Activated T-cell treated with anti-CD3 and anti-CD28 coated beads, Interleukin-2, amount 50 U/mL, for 24 hours (primary cell): Measurements from ENCODE around the gene GNG8.

Experiments
- DNase-seq: peaks from one replicate; pipeline ENCODE4 v3.0.0-alpha.2; 2020
- H3K27ac Mint-ChIP-seq: 2 replicates; pipeline ENCODE4 v1.8.0; 2020; ENCODE audit warnings: mild to moderate bottlenecking, mixed read lengths
- H3K27me3 Mint-ChIP-seq: 2 replicates; pipeline ENCODE4 v1.8.0; 2020; ENCODE audit warnings: mixed read lengths
- H3K36me3 Mint-ChIP-seq: 2 replicates; pipeline ENCODE4 v1.8.0; 2020; ENCODE audit warnings: low read depth, mixed read lengths
- H3K4me1 Mint-ChIP-seq: 2 replicates; pipeline ENCODE4 v1.8.0; 2020; ENCODE audit warnings: low read depth, mixed read lengths
- H3K4me3 Mint-ChIP-seq: 2 replicates; pipeline ENCODE4 v1.8.0; 2020; ENCODE audit warnings: mild to moderate bottlenecking, moderate library complexity, mixed read lengths
- H3K9me3 Mint-ChIP-seq: 2 replicates; pipeline ENCODE4 v1.8.0; 2020; ENCODE audit warnings: mixed read lengths

GNG8 gene

DNA sequence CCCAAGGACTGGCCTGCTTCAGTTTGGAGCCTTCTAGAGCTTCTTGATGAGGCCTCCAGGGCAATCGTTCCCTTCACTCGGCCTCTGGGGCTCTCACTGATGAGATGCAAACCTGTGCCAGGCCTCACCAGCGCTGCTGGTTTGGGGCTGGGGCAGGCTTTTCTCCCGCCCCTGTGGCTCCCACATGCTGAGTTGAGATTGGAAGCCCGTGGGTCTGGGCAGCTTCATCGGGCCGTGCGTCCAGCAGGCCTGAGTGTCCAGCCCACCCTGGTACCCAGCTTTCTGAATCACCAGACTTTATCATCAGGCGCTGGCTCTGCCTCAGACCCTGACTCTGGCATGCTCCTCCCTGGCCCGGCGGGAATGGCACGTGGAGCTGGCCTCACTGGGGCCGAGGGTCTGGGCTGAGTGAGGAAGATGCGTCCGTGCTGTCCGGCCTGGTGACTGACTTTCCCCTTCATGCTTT, 30.6 kb downstream of the GNG8 start:
- Mint-ChIP-seq H3K27ac (peak overlapping the region; percentile 61), H3K4me3 (no peak overlapping the region), H3K4me1 (peaks cover 50% of the 10 kb centered on the region), H3K36me3 (peaks cover 85% of the 10 kb centered on the region), H3K27me3 (no peaks in the 10 kb centered on the region), H3K9me3 (no peaks in the 10 kb centered on the region)
- no peak for DNase-seq

DNA sequence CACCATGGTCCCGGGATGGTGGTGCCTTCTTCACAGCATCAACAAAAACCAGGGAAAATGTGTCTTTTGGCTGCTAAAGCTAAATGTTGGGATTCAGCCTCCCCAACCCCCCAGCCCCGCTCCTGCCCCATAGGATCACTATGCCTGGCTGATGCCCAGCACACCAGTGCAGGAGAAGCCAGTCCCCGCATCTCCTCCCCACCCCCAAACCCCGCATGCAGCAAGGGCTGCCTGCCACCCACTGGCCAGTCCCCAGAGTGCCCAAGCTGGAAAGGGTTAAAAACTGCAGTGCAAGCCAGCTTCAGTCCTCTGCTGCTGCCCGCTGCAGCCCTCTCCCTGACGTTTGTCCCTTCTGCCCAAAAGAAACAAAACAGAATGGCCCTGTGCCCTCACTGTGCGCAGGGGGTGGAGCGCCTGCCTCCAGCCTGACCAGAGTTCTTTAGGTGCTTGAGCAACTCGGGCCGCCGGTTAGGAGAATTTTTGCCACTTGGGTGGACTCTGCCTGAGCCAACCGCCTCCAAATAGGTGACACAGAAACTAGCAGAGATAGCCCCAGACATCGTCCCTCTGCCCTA, 31.1 kb downstream of the GNG8 start:
- Mint-ChIP-seq H3K27me3 (no peaks in the 10 kb centered on the region), H3K4me1 (peaks cover 51% of the 10 kb centered on the region), H3K9me3 (no peaks in the 10 kb centered on the region), H3K36me3 (peaks cover 81% of the 10 kb centered on the region), H3K27ac (peak overlapping the region; percentile 37), H3K4me3 (no peak overlapping the region)
- peak; percentile 30 for DNase-seq

DNA sequence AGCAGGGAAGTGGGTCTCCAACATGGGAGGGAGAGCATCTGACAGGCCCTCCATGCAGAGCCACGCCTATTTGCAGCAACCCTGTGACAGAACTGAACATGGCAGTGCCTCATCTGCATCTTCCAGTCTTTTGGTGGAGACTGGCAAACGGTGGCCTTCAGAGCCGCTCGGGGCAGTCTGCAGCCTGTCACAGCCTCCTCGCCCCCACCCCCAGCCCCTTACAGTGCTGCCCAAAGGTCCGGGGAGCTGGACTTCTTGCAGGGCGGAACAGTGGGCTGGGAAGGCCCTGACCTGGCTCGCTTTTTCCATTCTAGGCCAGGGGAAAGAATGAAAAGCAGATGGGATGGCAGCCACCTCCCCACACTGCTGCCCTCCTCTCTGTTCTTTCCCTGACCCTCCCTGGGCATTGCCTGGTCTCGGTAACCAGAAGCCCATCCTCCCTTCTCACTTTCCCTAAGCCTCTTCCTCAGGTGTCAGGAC, 32.2 kb downstream of the GNG8 start:
- Mint-ChIP-seq H3K27ac (peak overlapping the region; percentile 100), H3K4me3 (peak overlapping the region; percentile 98), H3K9me3 (no peaks in the 10 kb centered on the region), H3K27me3 (no peaks in the 10 kb centered on the region), H3K36me3 (peaks cover 71% of the 10 kb centered on the region), H3K4me1 (peaks cover 45% of the 10 kb centered on the region)
- peak; percentile 31 for DNase-seq

DNA sequence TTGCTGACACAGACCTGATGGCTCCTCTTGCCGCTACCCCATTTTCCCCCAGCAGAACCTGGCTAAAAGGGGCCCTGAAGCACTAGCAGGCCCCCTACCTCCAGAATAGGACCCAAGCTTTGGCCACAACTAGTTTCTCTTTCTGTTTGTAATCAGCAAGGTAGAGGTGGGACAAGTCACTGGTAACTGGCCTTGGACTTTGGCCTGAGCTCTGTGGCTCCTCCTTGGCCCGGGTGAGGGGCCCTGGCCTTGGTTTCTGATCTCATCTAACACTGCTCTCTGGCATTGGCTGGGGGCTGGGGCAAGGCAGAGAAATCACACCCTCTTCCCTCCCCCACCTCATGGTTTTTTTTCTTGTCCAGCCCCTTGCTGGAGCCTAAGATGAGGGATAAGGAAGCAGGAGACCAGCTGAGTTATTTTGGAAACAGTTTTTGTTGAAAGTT, 32.8 kb downstream of the GNG8 start:
- H3K27me3 Mint-ChIP-seq, result no peaks in the 10 kb centered on the region
- peak overlapping the region; percentile 100 for H3K27ac Mint-ChIP-seq
- no peaks in the 10 kb centered on the region for H3K9me3 Mint-ChIP-seq
- peak overlapping the region; percentile 98 for H3K4me3 Mint-ChIP-seq
- peak; percentile 41 for DNase-seq
- H3K4me1 Mint-ChIP-seq, result peaks cover 44% of the 10 kb centered on the region
- H3K36me3 Mint-ChIP-seq, result peaks cover 65% of the 10 kb centered on the region

DNA sequence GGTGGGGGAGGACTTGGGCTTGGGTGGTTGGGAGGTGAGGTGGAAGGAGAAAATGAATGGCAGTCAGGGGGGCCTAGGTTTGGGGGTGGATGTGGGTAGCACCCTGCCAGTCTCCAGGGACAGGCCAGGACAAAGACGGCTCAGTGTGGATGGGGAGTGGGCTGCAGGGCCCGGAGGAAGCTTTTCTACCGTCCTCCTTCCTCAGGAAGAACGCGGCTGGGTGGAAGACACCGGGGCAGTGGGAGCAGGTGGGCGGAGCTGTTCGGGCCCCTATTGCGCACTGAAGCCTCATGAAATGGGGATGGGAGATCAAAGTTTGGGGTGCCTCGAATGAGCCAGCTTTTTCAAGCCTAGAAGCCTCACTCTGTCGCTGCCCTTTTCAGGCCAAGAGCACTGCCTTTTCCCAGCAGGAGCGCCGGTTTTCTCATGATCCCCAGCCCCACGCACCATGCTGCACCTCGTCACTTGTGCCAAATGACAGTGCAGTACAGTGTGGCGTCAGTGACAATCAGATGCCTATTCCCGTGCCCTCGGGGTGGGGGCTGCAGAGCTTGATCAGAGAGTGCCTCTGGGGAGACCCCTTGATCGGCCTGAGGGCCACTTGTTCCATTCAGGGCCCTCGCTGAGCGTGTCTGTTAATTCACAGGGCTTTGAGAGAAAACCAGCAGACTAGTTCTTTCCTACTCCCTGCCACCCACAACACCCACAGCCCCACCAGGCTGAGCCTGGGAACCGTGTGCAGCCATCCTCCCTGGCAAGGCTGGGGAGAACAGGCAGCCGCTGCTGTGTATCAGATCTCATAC, 33.4 kb downstream of the GNG8 start:
- Mint-ChIP-seq H3K9me3 (no peaks in the 10 kb centered on the region), H3K36me3 (peaks cover 59% of the 10 kb centered on the region), H3K27ac (peak overlapping the region; percentile 100), H3K4me1 (peaks cover 42% of the 10 kb centered on the region), H3K4me3 (peak overlapping the region; percentile 98), H3K27me3 (no peaks in the 10 kb centered on the region)
- DNase-seq, result peak; percentile 79

DNA sequence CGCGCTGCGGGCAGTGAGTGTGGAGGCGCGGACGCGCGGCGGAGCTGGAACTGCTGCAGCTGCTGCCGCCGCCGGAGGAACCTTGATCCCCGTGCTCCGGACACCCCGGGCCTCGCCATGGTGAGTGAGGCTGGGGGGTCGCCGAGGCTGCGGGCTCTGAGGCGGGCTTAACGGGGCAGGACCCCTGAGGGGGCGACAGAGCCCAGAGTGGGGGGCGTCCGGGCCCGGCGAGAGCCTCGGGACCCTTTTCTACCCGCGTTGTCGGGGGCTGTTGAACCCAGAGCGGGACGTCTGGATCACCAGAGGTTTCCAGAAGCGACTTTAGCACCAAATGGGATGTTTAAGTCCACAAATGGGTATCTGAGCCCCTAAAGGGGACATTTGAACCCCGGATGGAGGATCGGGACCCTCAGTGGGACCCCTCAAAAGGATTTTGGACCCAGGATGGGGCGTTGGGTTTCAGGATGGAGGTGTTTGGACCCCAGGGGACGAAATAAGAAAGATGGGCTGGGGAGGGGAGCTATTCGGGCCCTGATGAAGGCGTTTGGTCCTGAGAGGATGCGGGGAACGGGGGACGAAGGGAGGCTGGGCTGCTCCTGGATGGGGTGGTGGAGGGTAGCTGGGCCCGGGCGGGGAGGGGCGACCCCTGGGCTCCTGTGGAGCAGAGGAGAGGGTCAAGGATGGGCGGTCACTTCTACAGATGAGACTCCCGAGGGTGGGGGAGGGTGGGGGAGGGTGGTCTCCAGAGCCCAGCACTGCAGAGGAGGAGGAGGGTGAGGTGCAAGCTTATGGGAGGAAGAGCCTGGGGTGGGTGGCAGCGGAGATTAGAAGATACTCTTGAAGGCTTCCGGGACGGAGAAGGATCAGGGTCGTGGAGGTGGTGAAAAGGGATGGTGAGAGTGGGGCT, 34.4 kb downstream of the GNG8 start, which contains the start of gene CALM3:
Gene CALM3 (plus strand): TSS at position 13 of the 907 bp plus-strand sequence. CDS start 105 bp downstream, at position 118.
- Mint-ChIP-seq H3K4me1 (peaks cover 41% of the 10 kb centered on the region), H3K36me3 (peaks cover 48% of the 10 kb centered on the region), H3K27ac (peak within 1 kb of the TSS; percentile 100), H3K9me3 (no peaks in the 10 kb centered on the region), H3K27me3 (no peaks in the 10 kb centered on the region), H3K4me3 (peak within 1 kb of the TSS; percentile 98)
- no peak for DNase-seq

DNA sequence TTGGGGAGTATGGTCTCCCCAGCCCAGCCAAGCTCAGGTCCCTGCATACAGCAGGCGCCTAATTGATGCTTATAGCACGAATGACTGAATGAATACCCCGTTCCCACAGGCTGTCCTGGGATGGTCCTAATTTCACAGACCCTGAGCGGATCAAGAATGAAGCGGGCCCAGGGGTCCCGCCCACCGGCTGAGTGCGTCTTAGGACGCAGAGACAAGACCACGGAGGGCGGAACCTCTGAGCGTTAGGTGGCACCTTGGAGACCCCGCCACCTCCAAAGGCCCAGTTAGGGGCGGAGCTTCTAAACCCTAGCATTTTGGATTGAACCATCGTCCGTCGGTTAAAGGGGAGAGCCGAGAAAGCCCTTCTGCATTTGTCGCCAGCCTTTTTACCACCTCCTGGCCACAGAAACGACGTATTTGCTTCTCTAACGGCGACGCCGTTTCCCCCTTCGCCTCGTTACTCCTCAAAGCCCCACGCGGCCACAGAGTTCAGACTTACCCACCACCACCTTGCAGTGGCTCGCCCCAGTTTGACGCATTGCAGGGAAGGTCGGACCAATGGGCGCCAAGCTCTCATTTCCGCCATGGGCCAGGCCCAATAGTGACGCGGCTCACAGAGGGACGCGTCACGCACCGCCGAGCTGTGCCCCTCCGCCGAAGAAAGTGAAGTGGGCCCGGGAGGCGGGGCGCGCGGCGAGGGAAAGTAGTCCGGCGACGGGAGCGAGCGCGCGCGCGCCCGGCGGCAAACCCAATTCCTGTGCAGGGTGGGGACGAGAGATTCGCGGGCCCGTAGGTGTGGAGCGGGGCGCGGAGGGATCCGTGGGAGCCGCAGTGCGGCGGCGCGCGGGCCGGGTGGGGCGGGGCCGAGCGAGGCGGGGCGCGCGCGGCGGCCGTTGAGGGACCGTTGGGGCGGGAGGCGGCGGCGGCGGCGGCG, 35.4 kb downstream of the GNG8 start:
- Mint-ChIP-seq H3K27ac (peak overlapping the region; percentile 100), H3K4me1 (peaks cover 35% of the 10 kb centered on the region), H3K9me3 (no peaks in the 10 kb centered on the region), H3K27me3 (no peaks in the 10 kb centered on the region), H3K4me3 (peak overlapping the region; percentile 98), H3K36me3 (peaks cover 39% of the 10 kb centered on the region)
- DNase-seq, result peak; percentile 99

DNA sequence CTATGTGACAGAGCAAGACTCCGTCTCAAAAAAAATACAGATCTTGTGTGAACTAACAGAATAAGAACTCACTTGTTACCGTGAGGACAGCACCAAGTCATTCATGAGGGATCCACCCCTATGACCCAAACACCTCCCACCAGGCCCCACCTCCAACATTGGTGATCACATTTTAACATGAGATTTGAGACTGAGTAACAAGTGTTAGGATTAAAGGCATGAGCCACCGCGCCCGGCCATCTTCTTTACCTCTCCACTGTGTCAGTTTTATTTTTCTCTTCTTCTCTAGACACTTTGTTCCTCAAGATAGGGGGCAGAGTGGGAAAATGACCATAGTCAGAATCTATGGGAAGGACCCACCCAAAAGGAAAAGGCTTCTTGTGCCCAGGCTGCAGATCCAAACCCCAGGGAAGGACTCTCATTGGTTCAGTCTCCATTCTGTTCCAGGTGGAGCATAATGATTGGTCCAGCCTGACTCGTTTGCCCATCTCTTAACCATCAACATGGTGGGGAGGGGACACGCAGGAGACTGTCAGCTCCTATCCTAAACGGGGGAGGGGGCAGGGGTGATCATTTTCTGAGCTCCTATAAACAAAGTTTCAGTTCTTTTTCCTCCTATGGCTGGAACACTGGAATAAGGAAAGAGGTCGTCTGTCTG, 36.2 kb downstream of the GNG8 start:
- H3K27me3 Mint-ChIP-seq, result no peaks in the 10 kb centered on the region
- DNase-seq, result no peak
- H3K36me3 Mint-ChIP-seq, result peaks cover 31% of the 10 kb centered on the region
- no peaks in the 10 kb centered on the region for H3K9me3 Mint-ChIP-seq
- H3K4me1 Mint-ChIP-seq, result peaks cover 34% of the 10 kb centered on the region
- peak overlapping the region; percentile 98 for H3K4me3 Mint-ChIP-seq
- peak overlapping the region; percentile 100 for H3K27ac Mint-ChIP-seq

DNA sequence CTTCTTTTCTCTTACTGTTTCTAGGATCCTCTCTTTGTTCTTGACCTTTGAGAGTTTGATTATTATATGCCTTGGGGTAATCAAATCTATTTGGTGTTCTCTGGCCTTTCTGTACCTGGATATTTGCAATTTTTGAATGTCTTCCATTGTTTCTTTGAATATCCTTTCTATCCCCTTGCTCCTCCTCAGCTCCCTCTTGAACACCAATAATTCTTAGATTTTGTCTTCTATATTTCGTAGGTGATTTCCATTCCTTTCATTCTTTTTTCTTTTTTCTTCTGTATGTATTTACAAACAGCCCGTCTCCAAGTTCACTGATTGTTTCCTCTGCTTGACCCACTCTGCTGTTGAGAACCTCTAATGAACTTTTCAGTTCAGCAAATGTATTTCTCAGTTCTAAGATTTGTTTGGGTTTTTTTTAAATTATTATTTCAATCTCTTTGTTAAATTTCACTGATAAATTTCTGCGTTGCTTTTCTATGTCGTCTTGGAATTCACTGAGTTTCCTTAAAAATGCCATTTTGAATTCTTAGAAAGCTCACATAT, 37.6 kb downstream of the GNG8 start:
- H3K36me3 Mint-ChIP-seq, result peaks cover 19% of the 10 kb centered on the region
- H3K4me3 Mint-ChIP-seq, result no peak overlapping the region
- no peak overlapping the region for H3K27ac Mint-ChIP-seq
- no peaks in the 10 kb centered on the region for H3K27me3 Mint-ChIP-seq
- no peak for DNase-seq
- no peaks in the 10 kb centered on the region for H3K9me3 Mint-ChIP-seq
- H3K4me1 Mint-ChIP-seq, result peaks cover 20% of the 10 kb centered on the region

DNA sequence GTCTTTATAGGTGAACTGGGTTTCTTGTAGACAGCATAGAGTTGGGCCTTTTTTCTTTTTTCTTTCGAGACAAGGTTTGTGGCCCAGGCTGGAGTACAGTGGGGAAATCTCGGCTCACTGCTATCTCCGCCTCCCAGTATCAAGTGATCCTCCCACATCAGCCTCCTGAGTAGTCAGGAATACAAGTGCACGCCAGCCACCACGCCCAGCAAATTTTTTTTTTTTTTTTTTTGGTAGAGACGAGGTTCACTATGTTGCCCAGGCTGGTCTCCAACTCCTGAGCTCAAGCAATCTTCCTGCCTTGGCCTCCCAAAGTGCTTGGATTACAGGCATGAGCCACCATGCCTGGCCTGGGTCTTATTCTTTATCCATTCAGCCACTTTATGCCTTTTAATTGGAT, 40.0 kb downstream of the GNG8 start:
- Mint-ChIP-seq H3K36me3 (no peaks in the 10 kb centered on the region), H3K9me3 (no peaks in the 10 kb centered on the region), H3K27me3 (no peaks in the 10 kb centered on the region), H3K4me3 (no peak overlapping the region), H3K27ac (no peak overlapping the region), H3K4me1 (peaks cover 11% of the 10 kb centered on the region)
- DNase-seq, result no peak

DNA sequence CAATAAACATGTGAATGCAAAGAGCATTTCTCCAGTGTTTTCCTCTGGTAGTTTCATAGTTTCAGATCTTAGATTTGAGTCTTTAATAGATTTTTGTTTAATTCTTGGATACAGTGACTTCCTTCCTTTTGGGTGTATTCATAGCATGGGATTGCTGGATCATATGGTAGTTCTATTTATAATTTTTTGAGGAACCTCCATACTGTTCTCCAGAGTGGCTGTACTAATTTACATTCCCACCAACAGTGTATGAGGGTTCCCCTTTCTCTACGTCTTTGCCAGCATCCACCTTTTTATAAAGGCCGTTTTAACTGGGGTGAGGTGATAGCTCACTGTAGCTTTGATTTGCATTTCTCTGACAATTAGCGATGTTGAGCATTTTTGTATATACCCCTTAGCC, 44.1 kb downstream of the GNG8 start:
- H3K4me3 Mint-ChIP-seq, result no peak overlapping the region
- no peaks in the 10 kb centered on the region for H3K9me3 Mint-ChIP-seq
- H3K27me3 Mint-ChIP-seq, result no peaks in the 10 kb centered on the region

DNA sequence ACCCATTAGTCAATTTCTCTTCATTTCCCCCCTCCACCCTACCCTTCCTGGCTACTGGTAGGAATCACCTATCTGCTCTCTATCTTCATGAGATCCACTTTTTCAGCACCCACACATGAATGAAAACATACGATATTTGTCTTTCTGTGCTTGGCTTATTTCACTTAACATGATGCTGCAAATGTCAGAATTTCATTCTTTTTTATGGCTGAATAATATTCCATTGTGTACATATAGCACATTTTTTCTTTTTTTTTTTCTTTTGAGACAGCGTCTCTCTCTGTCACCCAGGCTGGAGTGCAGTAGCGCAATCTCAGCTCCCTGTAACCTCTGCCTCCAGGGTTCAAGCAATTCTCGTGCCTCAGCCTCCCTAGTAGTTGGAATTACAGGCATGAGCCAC, 44.7 kb downstream of the GNG8 start:
- no peaks in the 10 kb centered on the region for H3K9me3 Mint-ChIP-seq
- H3K4me3 Mint-ChIP-seq, result no peak overlapping the region
- no peaks in the 10 kb centered on the region for H3K36me3 Mint-ChIP-seq
- H3K4me1 Mint-ChIP-seq, result no peaks in the 10 kb centered on the region
- no peak for DNase-seq
- no peak overlapping the region for H3K27ac Mint-ChIP-seq
- H3K27me3 Mint-ChIP-seq, result no peaks in the 10 kb centered on the region

More for the DNA sequence above, 44.1 kb downstream of the GNG8 start:
- Mint-ChIP-seq H3K27ac (no peak overlapping the region), H3K4me1 (no peaks in the 10 kb centered on the region), H3K36me3 (no peaks in the 10 kb centered on the region)
- no peak for DNase-seq

DNA sequence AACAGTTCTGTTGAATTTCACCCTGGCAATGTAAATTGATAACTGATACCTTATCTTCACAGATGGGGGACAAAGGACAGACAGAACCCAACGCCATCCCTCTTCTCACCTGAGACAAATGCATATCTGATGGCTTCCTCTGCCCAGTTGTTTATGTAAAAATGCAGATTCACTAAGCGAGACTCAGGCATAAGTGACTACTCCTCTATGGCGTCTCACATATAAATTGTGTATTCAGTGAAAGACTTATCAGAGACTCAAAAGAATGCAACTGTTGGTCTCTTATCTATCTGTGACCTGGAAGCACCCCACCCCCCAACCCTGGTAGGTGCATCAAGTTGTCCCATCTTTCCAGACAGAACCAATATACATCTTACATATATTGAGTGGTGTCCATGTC, 48.1 kb downstream of the GNG8 start:
- no peaks in the 10 kb centered on the region for H3K27me3 Mint-ChIP-seq
- DNase-seq, result no peak
- no peak overlapping the region for H3K27ac Mint-ChIP-seq
- no peaks in the 10 kb centered on the region for H3K36me3 Mint-ChIP-seq
- H3K9me3 Mint-ChIP-seq, result no peaks in the 10 kb centered on the region
- H3K4me3 Mint-ChIP-seq, result no peak overlapping the region
- H3K4me1 Mint-ChIP-seq, result peaks cover 3% of the 10 kb centered on the region
